ENCODE results near the gene ZNF668.

GRCh38 chr16:31077592-31078396 lies 3.8 kb upstream of the ZNF668 start:
- TF ChIP-seq CTCF (conservative IDR thresholded peaks at IDR 0.05; ENCODE audit: low read depth in 2 of 2) (no peak; a peak in 1 of 4 replicates), EZH2 (IDR thresholded peaks at IDR 0.05; ENCODE audit: low read depth, unreplicated experiment) (no peak), POLR2AphosphoS5 (IDR thresholded peaks at IDR 0.05; ENCODE audit: low read depth) (no peak), JUNB (IDR thresholded peaks at IDR 0.05; ENCODE audit: unreplicated experiment) (no peak), EZH2phosphoT487 (IDR thresholded peaks at IDR 0.05; ENCODE audit: unreplicated experiment) (no peak), NANOG (IDR thresholded peaks at IDR 0.05; ENCODE audit: borderline replicate concordance) (no peak), STAT1 (IDR thresholded peaks at IDR 0.05; ENCODE audit: unreplicated experiment) (no peak), CREB1 (CRISPR knock-in tag; IDR thresholded peaks at IDR 0.05; ENCODE audit: low read depth) (no peak), REST (IDR thresholded peaks at IDR 0.05; ENCODE audit: unreplicated experiment) (no peak), ZNF331 (CRISPR knock-in tag; IDR thresholded peaks at IDR 0.05; ENCODE audit: low read depth) (no peak), ETS1 (IDR thresholded peaks at IDR 0.05) (no peak), ZNF114 (CRISPR knock-in tag; IDR thresholded peaks at IDR 0.05) (no peak)
